Lower leg skin (tissue), 3 donors: Measurements from ENCODE around the gene MORC1.

Source experiments
- POLR2A ChIP-seq, 2 donors: fragments of 450-650 bp; IDR thresholded peaks; one replicate each; pipeline ENCODE4 v1.6.1; 2016 to 2017; ENCODE audit warnings: antibody characterized with exemption in 2 of 2, mild to moderate bottlenecking in 1 of 2, moderate library complexity in 1 of 2
- TF ChIP-seq, protein P1 (sequence below), 3 donors: fragments of 450-650 bp; IDR thresholded peaks; one replicate each; pipeline ENCODE4 v1.5.1; 2016; ENCODE audit warnings: antibody characterized with exemption in 3 of 3, mild to moderate bottlenecking in 3 of 3, moderate library complexity in 2 of 3

DNA sequence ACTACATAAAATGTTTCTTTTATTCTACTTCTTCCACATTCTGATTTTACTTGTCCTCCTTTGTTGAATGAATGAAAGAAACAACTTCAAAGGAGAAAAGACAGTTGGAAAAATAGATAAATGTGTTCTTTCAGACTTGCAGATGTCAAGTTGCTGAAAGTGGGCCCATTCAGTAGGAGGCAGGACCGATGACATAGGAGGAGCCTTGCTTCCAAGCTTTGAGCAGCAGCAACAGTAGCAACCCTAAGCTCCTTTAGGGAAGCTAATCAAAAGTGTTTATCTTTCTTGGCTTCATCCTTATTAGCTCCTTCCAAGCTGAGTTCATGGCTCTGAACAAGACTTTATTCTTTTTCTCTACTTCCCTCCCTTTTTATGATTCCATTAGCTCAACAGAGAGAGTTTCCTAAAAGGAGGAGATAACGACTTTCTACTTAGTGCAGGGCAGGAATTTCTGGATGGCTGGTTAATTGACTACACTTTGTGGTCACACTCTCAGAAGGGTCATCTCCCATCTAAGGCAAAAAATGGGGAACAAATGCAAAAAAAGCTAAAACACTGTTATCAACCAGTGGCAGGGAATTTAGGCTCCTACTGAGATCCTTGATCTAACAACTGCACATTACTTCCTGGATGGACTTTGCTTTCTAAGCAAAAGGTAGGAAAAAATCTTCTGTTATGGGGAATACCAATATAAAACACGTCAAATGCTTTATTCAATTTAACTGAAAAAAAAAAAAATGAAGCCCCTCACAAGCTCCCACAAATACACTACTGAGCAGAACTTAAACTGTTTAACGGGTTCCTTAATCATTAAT is 4.8 kb downstream of the MORC1 start:
- TF ChIP-seq POLR2A (IDR thresholded peaks at IDR 0.05) = no peak
- TF ChIP-seq, protein P1, sequence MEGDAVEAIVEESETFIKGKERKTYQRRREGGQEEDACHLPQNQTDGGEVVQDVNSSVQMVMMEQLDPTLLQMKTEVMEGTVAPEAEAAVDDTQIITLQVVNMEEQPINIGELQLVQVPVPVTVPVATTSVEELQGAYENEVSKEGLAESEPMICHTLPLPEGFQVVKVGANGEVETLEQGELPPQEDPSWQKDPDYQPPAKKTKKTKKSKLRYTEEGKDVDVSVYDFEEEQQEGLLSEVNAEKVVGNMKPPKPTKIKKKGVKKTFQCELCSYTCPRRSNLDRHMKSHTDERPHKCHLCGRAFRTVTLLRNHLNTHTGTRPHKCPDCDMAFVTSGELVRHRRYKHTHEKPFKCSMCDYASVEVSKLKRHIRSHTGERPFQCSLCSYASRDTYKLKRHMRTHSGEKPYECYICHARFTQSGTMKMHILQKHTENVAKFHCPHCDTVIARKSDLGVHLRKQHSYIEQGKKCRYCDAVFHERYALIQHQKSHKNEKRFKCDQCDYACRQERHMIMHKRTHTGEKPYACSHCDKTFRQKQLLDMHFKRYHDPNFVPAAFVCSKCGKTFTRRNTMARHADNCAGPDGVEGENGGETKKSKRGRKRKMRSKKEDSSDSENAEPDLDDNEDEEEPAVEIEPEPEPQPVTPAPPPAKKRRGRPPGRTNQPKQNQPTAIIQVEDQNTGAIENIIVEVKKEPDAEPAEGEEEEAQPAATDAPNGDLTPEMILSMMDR (IDR thresholded peaks at IDR 0.05) = no peak
